Measurements from ENCODE around the gene TBL1XR1. TPM values are rescaled to one million over a fixed set of nuclear protein-coding genes. Genes with fewer than 3 reads are reported as not detected.
"Not testable (repeated sequence)": the region's sequence is repeated elsewhere in the genome, so short reads cannot be mapped to it uniquely, and the experiment has no call there.

The TBL1XR1 gene
- total RNA-seq, 4 donors from 2014 or later: 58.5 to 106 (median 77.9) TPM

- ATAC-seq (ENCODE audit: low FRiP score): peak; percentile 78
- TF ChIP-seq CTCF (IDR thresholded peaks at IDR 0.05): no peak
- no peak for DNase-seq (ENCODE audit: low spot score)
Observed at GRCh38 chr3:177197727-177198460, 612 bp upstream of the TBL1XR1 start.

GRCh38 chr3:177196456-177197040 is 734 bp downstream of the TBL1XR1 start:
- ATAC-seq (ENCODE audit: low FRiP score) (peak; percentile 1), DNase-seq (ENCODE audit: low spot score) (no peak)
- no peak for TF ChIP-seq CTCF (IDR thresholded peaks at IDR 0.05)

DNA sequence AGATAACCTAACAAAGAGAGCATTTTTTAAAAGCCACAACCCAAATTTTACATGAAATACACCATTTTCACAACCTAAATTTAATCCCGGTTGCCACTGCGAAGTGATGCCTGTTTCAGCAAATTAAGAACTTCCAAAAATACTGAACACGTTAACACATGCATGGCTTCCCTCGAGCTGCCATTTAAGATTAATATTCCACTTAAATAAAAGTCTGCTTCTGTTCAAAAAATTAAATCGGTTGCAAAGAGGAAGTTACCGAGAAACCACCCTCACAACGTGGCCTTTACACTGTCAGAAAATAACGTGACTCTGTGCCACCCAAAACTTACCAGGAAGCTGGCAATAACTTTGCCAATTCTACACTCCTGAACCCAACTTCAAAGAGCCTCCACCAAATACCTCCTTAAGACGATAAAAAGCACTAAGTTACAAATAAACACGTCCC is 1.2 kb downstream of the TBL1XR1 start:
- ATAC-seq (ENCODE audit: low FRiP score) (no peak), DNase-seq (ENCODE audit: low spot score) (no peak)

GRCh38 chr3:177195242-177195991 is 1.9 kb downstream of the TBL1XR1 start:
- ATAC-seq (ENCODE audit: low FRiP score) (no peak), DNase-seq (ENCODE audit: low spot score) (no peak)
- TF ChIP-seq CTCF (IDR thresholded peaks at IDR 0.05): no peak

More for the DNA sequence above, 1.2 kb downstream of the TBL1XR1 start:
- TF ChIP-seq CTCF (IDR thresholded peaks at IDR 0.05): no peak

- ATAC-seq (ENCODE audit: low FRiP score): no peak
- TF ChIP-seq CTCF (IDR thresholded peaks at IDR 0.05): no peak
- DNase-seq (ENCODE audit: low spot score): no peak
Observed at GRCh38 chr3:177194299-177194698, 3.0 kb downstream of the TBL1XR1 start.

DNA sequence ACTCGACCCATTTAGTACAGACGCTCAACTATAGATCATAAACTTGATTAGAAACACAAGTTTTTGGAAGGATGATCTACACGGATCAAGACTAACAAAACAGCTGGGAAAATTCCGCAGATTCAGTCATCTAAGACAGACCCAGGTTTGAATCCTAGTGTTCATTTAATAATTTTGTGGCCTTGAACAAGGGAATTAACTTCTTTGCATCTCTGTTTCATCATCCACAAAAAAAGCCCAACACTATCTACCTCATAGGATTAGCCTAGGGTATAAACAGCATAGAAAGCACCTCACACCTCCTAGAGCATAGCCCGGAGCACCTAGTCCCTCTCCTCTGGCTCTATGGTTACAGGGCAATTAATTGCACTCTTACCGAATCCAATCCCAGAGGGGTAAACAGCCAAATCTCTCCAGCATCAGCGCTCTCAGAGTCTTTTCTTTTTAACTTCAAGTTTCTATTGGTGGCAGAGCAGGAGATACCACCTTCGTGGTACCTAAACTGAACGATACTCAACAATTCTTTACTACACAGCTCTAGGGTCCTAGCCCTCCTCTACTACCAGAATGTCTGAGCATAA is 3.5 kb downstream of the TBL1XR1 start:
- ATAC-seq (ENCODE audit: low FRiP score): no peak

DNA sequence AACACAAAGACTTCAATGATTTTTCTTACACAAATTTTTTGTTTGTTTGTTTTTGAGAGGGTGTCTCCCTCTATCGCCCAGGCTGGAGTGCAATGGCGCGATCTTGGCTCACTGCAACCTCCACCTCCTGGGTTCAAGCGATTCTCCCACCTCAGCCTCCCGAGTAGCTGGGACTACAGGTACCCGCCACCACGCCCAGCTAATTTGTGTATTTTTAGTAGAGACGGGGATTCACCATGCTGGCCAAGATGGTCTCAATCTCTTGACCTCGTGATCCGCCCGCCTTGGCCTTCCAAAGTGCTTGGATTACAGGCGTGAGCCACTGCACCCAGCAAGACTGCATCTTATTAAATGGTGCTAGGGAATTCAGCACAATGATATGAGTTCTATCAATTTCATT is 4.0 kb downstream of the TBL1XR1 start:
- not testable (repeated sequence) for DNase-seq (ENCODE audit: low spot score); ATAC-seq (ENCODE audit: low FRiP score)

More for the DNA sequence above, 3.5 kb downstream of the TBL1XR1 start:
- TF ChIP-seq CTCF (IDR thresholded peaks at IDR 0.05): no peak
- no peak for DNase-seq (ENCODE audit: low spot score)

All from omental fat pad (tissue), 4 donors.